ELR (cell line): ENCODE data around the gene CLK4.
A peak's percentile ranks its signal among the peaks of the same experiment; 100 is the strongest.

Source experiments
- DNase-seq: peaks from one replicate; pipeline ENCODE4 v3.0.0-alpha.2; 2015; ENCODE audit warnings: low read depth

The CLK4 gene

GRCh38 chr5:178626484-178627258 is at the start of gene CLK4:
Gene CLK4, minus strand, starts transcription at chr5:178627050. Its CDS starts 3,634 bp downstream, at chr5:178623416.
- peak; percentile 95 for DNase-seq

- DNase-seq, result no peak
Observed at GRCh38 chr5:178675922-178676321, 49.1 kb upstream of the CLK4 start.

- no peak for DNase-seq
Observed at GRCh38 chr5:178674334-178674733, 47.5 kb upstream of the CLK4 start.

- DNase-seq, result no peak
Observed at GRCh38 chr5:178673801-178674295, 47.0 kb upstream of the CLK4 start.

- no peak for DNase-seq
Observed at GRCh38 chr5:178672630-178673029, 45.8 kb upstream of the CLK4 start.

- no peak for DNase-seq
Observed at GRCh38 chr5:178671602-178672144, 44.8 kb upstream of the CLK4 start.

GRCh38 chr5:178670351-178670885 is 43.6 kb upstream of the CLK4 start:
- DNase-seq, result no peak

GRCh38 chr5:178668579-178668978 is 41.7 kb upstream of the CLK4 start:
- DNase-seq, result no peak

GRCh38 chr5:178667688-178668087 is 40.8 kb upstream of the CLK4 start:
- no peak for DNase-seq

- no peak for DNase-seq
Observed at GRCh38 chr5:178667101-178667500, 40.3 kb upstream of the CLK4 start.

GRCh38 chr5:178664141-178664540 is 37.3 kb upstream of the CLK4 start:
- no peak for DNase-seq

- no peak for DNase-seq
Observed at GRCh38 chr5:178662541-178662860, 35.7 kb upstream of the CLK4 start.

- no peak for DNase-seq
Observed at GRCh38 chr5:178661836-178662540, 35.1 kb upstream of the CLK4 start.

GRCh38 chr5:178651046-178651810 is 24.4 kb upstream of the CLK4 start:
- DNase-seq, result peak; percentile 71

GRCh38 chr5:178650214-178650613 is 23.4 kb upstream of the CLK4 start:
- DNase-seq, result no peak

GRCh38 chr5:178649580-178649979 is 22.7 kb upstream of the CLK4 start:
- DNase-seq, result no peak

GRCh38 chr5:178644826-178645545 is 18.1 kb upstream of the CLK4 start:
- DNase-seq, result peak; percentile 77

- peak; percentile 99 for DNase-seq
Observed at GRCh38 chr5:178642351-178642909, 15.6 kb upstream of the CLK4 start.

GRCh38 chr5:178641711-178642110 is 14.9 kb upstream of the CLK4 start:
- no peak for DNase-seq

GRCh38 chr5:178640331-178641045 is 13.6 kb upstream of the CLK4 start:
- DNase-seq, result peak; percentile 39
